Neutrophil (primary cell): ENCODE results near the gene CCDC175.

Source experiments
- H3K27ac ChIP-seq: fragments of 200-600 bp; sonication (generic); 2 replicates; pipeline ENCODE4 v1.5.1; 2016; ENCODE audit warnings: mild to moderate bottlenecking, moderate library complexity
- H3K27me3 ChIP-seq: fragments of 200-600 bp; sonication (generic); 2 replicates; pipeline ENCODE4 v1.6.0; 2016; ENCODE audit warnings: mild to moderate bottlenecking
- H3K36me3 ChIP-seq: fragments of 200-600 bp; sonication (generic); 2 replicates; pipeline ENCODE4 v1.5.1; 2017
- H3K4me1 ChIP-seq, 2 experiments: fragments of 200-600 bp in 1 of 2; sonication (generic) in 1 of 2; 1 replicate in 1 of 2; 2 replicates in 1 of 2; pipeline versions ENCODE4 v1.5.1 to v1.6.1; 2013 to 2016; ENCODE audit warnings: low read depth in 1 of 2, low read length in 1 of 2, mild to moderate bottlenecking in 1 of 2, moderate library complexity in 1 of 2; ENCODE audit not compliant: control insufficient read depth in 1 of 2, insufficient read depth in 1 of 2
- H3K4me3 ChIP-seq, 2 experiments: fragments of 200-600 bp in 1 of 2; sonication (generic) in 1 of 2; 1 replicate in 1 of 2; 2 replicates in 1 of 2; pipeline ENCODE4 v1.5.1; 2013 to 2016; ENCODE audit warnings: low read depth in 1 of 2, low read length in 1 of 2, mild to moderate bottlenecking in 1 of 2, moderate library complexity in 1 of 2
- H3K9me3 ChIP-seq: fragments of 200-600 bp; sonication (generic); 2 replicates; pipeline ENCODE4 v1.5.1; 2016
- CTCF ChIP-seq: fragments of 200-600 bp; sonication (generic); IDR thresholded peaks from 2 replicates; pipeline ENCODE4 v1.5.1; 2016; ENCODE audit warnings: antibody characterized with exemption

CCDC175 gene

DNA sequence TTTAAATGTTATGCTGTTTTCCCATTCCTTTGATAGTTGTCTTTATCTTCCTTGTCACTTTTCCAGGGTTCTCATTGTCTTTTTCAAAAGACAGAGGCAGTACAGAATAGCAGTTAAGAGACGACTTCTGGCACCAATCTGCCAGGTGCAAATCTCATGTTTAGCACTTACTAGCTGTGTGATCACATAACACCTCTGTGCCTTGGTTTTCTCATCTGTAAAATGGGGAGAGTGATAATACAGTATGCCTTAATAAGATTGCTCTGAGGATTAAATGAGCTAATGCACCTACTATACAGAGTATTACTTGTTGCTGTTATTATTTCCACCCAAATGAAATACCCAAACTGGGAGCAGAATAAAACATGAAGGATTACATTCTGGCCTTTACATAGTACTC, 116.2 kb downstream of the CCDC175 start:
- no peak overlapping the region for H3K4me3 ChIP-seq
- peaks cover 11 to 18% of the 10 kb centered on the region in 2 experiments for H3K4me1 ChIP-seq
- H3K27ac ChIP-seq: no peak overlapping the region
- no peaks in the 10 kb centered on the region for H3K9me3 ChIP-seq
- peaks cover 40% of the 10 kb centered on the region for H3K27me3 ChIP-seq
- H3K36me3 ChIP-seq: no peaks in the 10 kb centered on the region
- no peak for TF ChIP-seq CTCF

DNA sequence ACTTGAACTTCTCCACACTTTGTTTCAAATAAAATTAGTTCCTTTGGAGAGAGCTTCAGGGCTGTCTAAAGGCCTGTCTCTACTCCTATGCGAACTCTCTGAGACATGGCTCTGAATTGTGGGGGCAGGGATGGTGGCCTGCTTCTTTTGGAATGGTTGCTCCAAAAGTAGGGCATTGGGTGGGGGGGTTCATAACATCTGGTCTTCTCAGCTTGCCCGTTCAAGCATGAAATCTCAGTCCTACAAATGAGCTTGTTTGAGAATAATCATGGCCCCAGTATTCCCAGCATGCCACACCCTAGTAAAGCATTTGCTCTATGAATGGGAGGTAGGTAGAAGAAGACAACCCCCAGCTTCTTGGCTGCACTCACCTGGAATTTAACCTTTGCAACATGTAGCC, 118.1 kb downstream of the CCDC175 start:
- Histone ChIP-seq H3K36me3 (no peaks in the 10 kb centered on the region), H3K27ac (no peak overlapping the region), H3K4me3 (no peak overlapping the region), H3K27me3 (peaks cover 21% of the 10 kb centered on the region), H3K9me3 (no peaks in the 10 kb centered on the region), H3K4me1 (no peaks in the 10 kb centered on the region)
- no peak for TF ChIP-seq CTCF

GRCh38 chr14:59455411-59455810, 121.2 kb downstream of the CCDC175 start:
- Histone ChIP-seq H3K9me3 (no peaks in the 10 kb centered on the region), H3K4me3 (no peak overlapping the region), H3K4me1 (no peaks in the 10 kb centered on the region), H3K36me3 (no peaks in the 10 kb centered on the region), H3K27ac (no peak overlapping the region), H3K27me3 (no peaks in the 10 kb centered on the region)
- TF ChIP-seq CTCF: no peak
